ENCODE results near the gene PGC.

The PGC gene

GRCh38 chr6:41747256-41748101, at the start of gene PGC:
PGC (minus strand) TSS chr6:41747397; CDS start chr6:41747334, 63 bp downstream.
- no peak for DNase-seq

- DNase-seq, result no peak
Measured at GRCh38 chr6:41796474-41796873, 49.3 kb upstream of the PGC start.

DNA sequence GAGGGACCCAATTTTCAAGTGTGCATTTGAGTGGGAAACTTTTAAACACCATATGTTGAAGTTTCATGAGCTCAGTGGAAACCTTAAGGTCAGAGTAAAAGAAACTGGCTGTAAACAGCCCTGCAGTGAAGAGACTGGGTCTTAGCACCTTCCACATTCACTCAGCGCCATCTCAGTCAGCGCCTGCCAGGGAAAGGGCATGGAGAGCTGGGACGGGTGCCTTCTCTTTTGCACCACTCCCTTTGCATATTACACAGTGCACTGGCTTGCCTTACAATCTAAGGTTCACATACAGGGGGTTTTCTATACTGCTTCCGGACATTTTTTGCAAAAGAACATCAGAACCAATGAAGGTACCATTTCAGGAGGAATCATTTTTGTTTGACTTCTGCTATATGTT, 44.8 kb upstream of the PGC start:
- DNase-seq, result no peak

DNA sequence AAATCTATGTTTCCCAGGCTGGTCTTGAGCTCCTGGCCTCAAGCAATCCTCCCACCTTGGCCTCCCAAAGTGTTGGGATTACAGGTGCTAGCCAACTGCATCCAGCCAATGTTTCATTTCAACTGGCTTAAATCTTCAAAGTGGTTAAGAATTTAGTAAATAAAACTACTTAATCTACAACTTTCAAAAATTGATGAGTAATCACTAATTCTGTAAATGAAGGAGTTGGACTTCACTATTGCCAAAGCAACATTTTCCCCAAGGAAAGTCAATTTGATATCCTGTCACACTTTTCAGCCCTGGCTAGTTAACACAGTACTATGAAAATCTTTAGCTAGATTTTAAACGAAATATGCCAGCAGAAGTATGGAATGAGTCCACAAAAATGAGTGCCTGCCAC, 44.1 kb upstream of the PGC start:
- DNase-seq, result no peak

DNA sequence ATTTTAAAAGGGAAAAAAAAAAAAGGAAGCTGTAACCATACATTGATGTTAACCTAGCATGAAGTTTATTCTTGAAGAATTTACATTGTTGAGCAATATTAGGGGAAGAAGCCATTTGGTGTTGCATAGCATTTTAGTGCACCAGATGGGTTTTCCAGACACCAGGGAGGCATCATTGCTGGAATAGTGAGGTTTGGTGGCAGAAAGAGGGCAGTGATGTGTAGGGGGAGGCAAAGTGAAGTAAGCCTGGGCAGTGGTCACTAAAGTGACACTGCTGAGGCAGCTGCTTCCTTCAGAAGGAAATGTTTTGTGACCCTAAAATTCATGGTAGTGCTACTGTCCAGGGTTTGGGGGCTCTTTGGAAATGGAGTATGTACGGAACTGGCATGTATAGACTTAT, 42.8 kb upstream of the PGC start:
- no peak for DNase-seq

DNA sequence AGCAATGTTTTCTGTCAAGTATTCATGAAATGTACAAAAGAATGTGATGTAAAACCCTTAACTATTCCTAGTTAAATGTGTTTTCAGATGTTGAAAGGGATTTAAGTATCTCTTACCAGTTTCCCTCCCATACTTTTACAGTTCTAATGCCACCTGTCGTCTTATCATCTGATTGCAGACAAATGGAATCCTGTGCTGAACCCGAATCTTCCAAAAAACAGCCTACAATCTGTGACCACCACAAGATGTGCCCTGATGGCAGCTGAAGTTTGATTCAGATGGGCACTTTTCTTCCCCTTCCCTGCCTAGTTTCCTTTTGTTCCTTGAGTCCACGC, 42.2 kb upstream of the PGC start:
- DNase-seq, result no peak

DNA sequence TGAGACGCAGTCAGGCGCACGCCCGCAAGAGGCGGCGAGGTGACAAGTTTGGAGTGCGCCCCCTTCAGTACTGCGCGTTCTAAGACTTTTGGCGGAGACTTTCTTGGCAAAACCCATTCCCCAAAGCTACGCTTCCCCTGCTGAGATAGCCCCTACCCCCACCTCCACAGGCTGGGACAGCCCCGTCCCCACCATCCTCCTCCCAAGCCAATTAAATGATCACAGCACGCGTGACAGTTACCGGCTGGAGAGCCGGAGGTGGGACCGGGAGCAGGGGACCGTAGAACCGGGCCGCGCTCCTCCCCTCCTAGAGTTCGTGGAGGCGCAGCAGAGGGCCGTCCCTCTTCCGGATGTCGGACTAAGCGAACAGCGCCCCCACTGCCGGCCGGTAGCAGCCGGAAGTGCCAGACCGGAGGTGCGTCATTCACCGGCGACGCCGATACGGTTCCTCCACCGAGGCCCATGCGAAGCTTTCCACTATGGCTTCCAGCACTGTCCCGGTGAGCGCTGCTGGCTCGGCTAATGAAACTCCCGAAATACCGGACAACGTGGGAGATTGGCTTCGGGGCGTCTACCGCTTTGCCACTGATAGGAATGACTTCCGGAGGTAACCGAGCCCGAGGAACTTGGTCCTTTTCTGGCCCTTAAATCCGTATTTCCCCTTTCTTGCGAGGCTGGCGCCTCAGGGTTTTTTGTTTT, 40.2 kb upstream of the PGC start, which contains the start of gene TOMM6:
TSS of gene TOMM6 (plus strand) at position 476 of the 699 bp plus-strand sequence. CDS start at position 480, 4 bp downstream.
- peak; percentile 86 for DNase-seq

- DNase-seq, result peak; percentile 72
Measured at GRCh38 chr6:41786451-41787218, 39.4 kb upstream of the PGC start.

- DNase-seq, result no peak
Measured at GRCh38 chr6:41785689-41786450, 38.7 kb upstream of the PGC start.

DNA sequence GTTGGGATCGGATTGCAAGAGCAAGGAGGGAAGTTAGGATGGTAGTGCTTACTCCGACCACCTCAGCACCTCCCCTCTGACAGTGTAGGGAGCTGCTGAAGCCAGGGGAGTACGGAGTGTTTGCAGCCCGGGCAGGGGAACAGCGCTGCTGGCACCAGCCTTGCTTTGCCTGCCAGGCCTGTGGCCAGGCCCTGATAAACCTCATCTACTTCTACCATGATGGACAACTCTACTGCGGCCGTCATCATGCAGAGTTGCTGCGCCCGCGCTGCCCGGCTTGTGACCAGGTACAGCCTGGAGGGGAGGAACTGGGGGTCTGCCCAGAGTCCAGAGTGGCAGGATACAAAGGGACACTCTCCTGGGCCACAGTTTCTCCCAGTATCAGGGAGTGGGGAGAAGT, 38.1 kb upstream of the PGC start:
- no peak for DNase-seq

DNA sequence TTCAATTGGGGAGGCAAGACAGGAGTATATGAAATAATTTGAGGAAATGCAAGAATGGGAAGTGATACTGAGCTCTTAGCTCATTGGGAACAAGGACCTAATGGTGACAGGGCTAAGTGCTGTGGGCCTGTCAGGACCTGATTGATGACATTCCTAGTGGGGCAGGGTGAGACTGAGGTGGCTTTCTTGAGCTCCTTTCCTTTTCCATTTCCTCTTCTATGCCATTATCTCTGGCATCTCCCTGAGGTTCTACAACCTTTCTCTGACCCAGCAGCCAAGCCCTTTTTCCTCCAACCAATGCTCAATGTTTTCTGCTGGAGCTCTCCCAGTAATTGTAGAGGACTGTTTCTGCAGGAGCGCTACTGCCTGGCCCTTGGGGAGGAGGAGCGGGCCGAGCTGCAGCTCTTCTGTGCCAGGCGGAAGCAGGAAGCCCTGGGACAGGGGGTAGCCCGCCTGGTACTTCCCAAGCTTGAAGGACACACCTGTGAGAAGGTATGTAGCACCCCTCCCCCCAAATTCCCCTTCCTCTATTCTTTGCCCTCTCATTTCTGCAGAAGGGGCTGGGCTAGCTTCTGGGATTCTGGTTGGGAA, 37.5 kb upstream of the PGC start:
- no peak for DNase-seq

DNA sequence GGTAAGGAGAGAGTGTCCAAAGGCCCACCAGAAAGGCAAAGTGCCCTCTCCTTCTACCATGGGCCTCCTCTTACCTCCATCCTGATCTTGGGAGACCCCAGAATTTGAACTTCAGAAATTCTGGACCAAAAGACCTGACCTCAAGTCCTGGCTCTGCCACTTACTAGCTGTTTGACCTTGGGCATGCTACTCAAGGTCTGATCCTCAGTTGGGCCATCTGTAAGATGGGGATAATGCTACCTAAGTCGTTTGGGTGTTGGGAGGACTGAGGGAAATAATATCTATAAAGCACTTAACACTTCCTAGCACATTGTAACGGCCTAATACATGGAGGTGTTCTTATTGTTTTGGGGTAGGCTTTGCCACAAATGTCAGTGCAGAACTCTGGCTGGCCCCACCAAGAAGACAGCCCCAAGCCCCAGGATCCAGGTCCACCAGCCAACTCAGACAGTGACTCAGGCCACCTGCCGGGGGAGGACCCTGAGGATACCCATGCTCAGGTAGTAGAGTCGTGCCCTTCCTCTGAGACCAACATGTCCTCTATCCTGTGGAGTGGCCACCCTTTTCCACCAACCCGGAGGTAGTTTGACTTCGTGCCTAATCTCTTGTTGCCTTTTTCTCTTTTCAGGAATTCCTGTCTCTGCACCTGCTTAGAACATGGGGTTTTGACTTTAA, 36.0 kb upstream of the PGC start:
- DNase-seq, result no peak

GRCh38 chr6:41781366-41781730, 34.2 kb upstream of the PGC start:
- DNase-seq, result no peak

DNA sequence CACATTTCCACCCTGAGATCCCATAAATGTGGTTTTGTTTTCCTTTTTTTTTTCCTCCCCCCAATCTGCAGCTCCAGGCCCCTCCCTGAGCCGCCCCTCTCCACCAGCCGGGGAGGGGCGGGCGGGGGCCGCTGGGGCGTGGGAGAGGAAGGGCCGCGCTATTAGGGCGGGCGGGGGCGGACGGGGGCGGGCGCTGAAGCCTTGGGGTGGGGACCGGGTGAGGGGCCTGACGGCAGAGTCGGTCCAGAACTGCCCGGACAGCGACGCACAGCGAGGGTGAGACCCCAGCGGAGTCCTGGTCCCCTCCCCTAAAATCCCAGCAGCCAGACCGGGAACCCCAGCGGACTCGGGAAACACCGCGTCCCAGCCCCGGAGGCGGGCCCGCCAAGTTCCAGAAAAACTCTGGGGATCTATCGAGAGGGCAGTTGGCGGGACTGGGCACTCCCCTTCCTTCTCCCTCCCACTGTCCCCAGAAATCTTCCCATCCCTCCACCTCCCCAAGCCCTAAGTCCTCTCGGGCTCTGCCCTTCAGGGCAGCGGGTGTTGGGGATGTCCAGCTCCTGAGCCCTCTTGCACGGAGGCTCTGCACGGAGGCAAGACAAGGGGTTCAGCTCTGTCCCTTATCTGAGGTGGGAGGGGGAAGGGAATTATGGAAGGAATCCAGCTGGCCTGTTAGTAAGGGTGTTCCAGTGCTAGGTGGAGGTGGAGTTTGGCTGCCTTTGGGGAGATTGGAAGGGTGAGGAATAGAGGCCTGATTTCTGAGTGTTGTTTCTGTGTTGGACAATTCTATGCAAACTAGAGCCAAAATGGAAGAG, 33.6 kb upstream of the PGC start, which contains the start of gene PRICKLE4:
TSS of gene PRICKLE4 (plus strand) at position 232 of the 815 bp plus-strand sequence. CDS start 2,692 bp downstream, outside the sequence.
- DNase-seq, result no peak

GRCh38 chr6:41779788-41780550, 32.8 kb upstream of the PGC start, which contains the start of gene FRS3:
FRS3 (minus strand) TSS chr6:41779900; CDS start chr6:41776987, 2,913 bp downstream.
- DNase-seq, result peak; percentile 95

DNA sequence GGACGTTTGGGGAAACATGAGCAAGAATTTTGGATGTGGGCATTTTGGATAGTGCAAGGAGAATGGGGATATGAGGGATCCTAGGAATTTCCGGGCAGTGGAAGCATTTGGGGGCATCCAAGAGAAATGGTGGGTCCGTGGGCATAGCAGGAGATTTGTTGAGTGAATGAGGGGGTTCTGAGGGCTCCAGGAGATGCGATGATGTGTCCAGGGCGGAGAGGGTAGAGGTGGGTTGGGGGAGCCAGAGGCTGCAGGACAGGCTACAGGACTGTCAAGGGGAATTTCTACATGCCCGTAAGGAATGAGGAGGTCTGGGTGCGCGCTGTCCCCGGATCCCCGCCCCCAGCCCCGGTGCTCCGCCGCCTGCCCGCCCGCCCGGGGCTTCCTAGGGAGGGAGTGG, 32.1 kb upstream of the PGC start:
- no peak for DNase-seq

DNA sequence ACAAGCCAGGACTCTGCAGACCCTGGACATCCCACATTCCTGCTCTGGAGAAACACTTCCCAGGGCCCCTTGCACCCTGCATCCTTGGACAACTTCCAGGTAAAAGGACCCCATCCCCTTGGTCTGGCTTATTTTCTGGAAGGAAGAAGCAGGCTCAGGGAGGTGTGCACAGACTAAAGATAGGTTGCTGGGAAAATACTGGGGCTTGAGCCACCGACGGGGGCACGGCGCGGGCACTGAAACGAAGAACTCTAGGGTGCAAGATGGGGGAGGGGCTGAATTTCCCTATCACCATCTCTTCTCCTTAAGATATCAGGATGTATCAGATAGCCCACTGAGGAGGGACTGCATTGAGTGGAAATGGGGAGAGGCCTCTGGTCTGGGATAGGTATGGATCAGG, 31.7 kb upstream of the PGC start:
- no peak for DNase-seq

- DNase-seq, result no peak
Measured at GRCh38 chr6:41777551-41778285, 30.5 kb upstream of the PGC start.

DNA sequence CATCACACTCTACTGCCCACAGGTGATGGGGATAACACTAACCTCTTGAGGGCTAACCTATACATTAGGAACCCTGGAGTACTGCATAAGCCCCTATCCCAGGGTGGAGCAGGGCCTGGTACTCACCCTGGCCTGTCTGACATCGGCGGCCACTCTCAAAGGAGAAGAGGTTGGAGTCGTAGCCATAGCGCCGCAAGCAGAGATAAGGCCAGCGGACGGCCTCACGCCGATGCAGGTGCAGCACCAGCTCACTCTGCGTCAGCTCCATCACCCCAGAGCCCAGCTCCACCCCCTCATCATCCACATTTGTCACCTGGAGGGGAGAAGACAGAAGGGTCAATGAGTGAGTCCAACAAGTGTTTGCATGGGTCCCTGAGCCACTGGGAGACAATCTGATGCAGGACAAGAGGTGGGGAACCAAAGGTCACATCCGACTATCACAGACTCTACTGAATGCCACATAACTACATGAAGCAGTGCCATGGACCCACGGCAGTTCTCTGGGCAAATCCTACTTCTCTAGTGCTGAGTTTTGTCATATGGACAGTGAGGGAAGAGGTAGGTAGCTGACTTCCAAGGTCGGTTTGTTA, 28.2 kb upstream of the PGC start:
- no peak for DNase-seq

Data from NCI-H774 (cell line).